NCI-H748 (cell line): ENCODE measurements around the gene ANXA5.
"Not testable (repeated sequence)": the region's sequence is repeated elsewhere in the genome, so short reads cannot be mapped to it uniquely, and the experiment has no call there.

Experiments used
- DNase-seq: peaks from one replicate; lab custom pipeline; 2025; ENCODE audit not compliant: unreplicated experiment; lab: John Stamatoyannopoulos, UW

The ANXA5 gene

GRCh38 chr4:121696581-121697461 lies at the start of gene ANXA5:
TSS of gene ANXA5 (minus strand) at chr4:121696980. CDS start at chr4:121696589, 391 bp downstream.
- DNase-seq = peak; percentile 79

GRCh38 chr4:121742794-121743193 lies 46.0 kb upstream of the ANXA5 start:
- no peak for DNase-seq

- DNase-seq = peak; percentile 18
These were observed 45.0 kb upstream of the ANXA5 start for GRCh38 chr4:121741751-121742150.

- DNase-seq = no peak
These were observed 44.1 kb upstream of the ANXA5 start for GRCh38 chr4:121740796-121741409.

- DNase-seq = no peak
These were observed 42.8 kb upstream of the ANXA5 start for GRCh38 chr4:121739575-121739974.

- no peak for DNase-seq
These were observed 42.2 kb upstream of the ANXA5 start for GRCh38 chr4:121738780-121739535.

GRCh38 chr4:121737846-121738554 lies 41.2 kb upstream of the ANXA5 start:
- no peak for DNase-seq

- DNase-seq = peak; percentile 43
These were observed 40.1 kb upstream of the ANXA5 start for GRCh38 chr4:121736735-121737351.

- DNase-seq = no peak
These were observed 37.8 kb upstream of the ANXA5 start for GRCh38 chr4:121734571-121734970.

- DNase-seq = no peak
These were observed 37.2 kb upstream of the ANXA5 start for GRCh38 chr4:121733942-121734341.

- DNase-seq = not testable (repeated sequence)
These were observed 33.0 kb upstream of the ANXA5 start for GRCh38 chr4:121729753-121730152.

GRCh38 chr4:121728798-121729226 lies 32.0 kb upstream of the ANXA5 start:
- DNase-seq = no peak

GRCh38 chr4:121728066-121728465 lies 31.3 kb upstream of the ANXA5 start:
- no peak for DNase-seq

GRCh38 chr4:121726642-121727268 lies 30.0 kb upstream of the ANXA5 start:
- DNase-seq = peak; percentile 53

GRCh38 chr4:121724671-121725070 lies 27.9 kb upstream of the ANXA5 start:
- DNase-seq = no peak

GRCh38 chr4:121721700-121722099 lies 24.9 kb upstream of the ANXA5 start:
- no peak for DNase-seq

- no peak for DNase-seq
These were observed 23.3 kb upstream of the ANXA5 start for GRCh38 chr4:121720109-121720508.

GRCh38 chr4:121717680-121718237 lies 21.0 kb upstream of the ANXA5 start:
- no peak for DNase-seq

GRCh38 chr4:121714548-121714947 lies 17.8 kb upstream of the ANXA5 start:
- DNase-seq = no peak

GRCh38 chr4:121712783-121713182 lies 16.0 kb upstream of the ANXA5 start:
- DNase-seq = no peak
